HS-27A (cell line): ENCODE results near the gene NRL.

Experiments
- DNase-seq: peaks from one replicate; pipeline ENCODE4 v3.0.0-alpha.2; 2012; ENCODE audit warnings: low read depth, missing footprints

Gene NRL

DNA sequence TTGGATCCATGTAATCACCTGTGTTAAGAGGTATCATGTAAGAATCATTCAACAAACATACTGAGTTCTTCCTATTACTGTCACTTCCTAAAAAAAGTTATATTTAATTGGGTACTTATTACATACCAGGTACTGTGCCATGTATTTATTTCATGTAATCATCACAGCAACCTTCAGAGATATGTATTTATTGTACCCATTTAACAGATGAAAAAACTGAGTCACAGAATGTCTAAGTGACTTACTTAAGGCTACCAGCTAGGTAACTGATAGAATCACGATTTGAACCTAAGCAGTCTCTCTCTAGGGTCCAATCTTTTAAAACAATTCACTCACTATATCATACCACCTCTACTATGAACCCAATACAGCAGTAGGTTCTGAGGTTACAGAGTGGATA is 29.7 kb upstream of the NRL start:
- no peak for DNase-seq

DNA sequence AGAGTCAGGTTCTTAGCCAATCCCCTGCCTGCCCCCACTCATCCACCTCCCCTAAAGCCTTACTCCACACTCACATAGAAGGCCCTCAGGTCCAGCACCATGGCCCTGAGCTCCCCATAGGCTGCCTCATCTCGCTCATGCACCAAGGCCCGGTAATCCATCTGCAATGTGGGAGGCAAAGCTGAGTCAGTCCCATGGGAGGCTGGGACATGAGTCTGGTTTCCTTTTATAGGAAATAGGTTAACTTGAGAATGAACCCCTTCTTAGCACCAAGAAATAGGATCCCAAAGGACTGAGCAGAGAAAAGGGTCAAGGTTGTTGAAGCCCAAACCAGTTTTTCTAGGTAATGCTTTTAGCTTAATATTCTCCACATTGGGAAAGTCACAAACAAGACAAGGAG is 28.8 kb upstream of the NRL start:
- no peak for DNase-seq

GRCh38 chr14:24141097-24141880 is 26.5 kb upstream of the NRL start, which contains the start of gene EMC9:
Gene EMC9 (minus strand): TSS chr14:24141591. CDS start chr14:24141304, 287 bp downstream.
- DNase-seq, result peak; percentile 95

GRCh38 chr14:24139272-24139934 is 24.7 kb upstream of the NRL start:
- DNase-seq, result no peak

DNA sequence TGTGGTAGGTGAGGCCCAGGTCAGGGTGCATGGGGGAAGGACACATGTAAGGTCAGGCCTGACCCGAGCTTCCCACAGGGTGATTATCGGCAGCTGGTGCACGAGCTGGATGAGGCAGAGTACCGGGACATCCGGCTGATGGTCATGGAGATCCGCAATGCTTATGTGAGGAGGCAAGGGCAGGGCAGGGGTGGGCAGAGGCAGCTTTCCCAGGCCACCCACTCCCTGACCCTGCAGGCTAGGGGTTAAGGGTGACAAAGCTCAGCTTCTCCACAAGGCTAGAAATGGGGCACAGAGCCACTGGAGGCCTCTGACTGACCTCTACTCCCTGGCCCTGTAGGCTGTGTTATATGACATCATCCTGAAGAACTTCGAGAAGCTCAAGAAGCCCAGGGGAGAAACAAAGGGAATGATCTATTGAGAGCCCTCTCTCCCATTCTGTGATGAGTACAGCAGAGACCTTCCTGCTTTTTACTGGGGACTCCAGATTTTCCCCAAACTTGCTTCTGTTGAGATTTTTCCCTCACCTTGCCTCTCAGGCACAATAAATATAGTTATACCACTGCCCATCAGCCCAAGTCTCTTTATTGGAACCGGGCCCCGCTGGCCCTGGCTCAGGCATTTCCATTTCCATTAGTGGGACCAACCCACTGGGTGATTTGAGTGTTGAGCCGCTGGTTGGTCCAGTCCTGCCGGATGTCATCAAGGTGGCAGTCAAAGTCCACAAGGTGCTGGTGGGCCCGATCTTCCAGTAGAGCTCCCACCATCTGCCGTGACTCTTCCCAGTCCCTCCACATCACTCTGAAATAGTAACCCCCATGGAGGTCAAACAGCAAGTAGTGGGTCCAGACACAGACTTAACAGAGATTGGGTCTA is 23.9 kb upstream of the NRL start:
- no peak for DNase-seq

DNA sequence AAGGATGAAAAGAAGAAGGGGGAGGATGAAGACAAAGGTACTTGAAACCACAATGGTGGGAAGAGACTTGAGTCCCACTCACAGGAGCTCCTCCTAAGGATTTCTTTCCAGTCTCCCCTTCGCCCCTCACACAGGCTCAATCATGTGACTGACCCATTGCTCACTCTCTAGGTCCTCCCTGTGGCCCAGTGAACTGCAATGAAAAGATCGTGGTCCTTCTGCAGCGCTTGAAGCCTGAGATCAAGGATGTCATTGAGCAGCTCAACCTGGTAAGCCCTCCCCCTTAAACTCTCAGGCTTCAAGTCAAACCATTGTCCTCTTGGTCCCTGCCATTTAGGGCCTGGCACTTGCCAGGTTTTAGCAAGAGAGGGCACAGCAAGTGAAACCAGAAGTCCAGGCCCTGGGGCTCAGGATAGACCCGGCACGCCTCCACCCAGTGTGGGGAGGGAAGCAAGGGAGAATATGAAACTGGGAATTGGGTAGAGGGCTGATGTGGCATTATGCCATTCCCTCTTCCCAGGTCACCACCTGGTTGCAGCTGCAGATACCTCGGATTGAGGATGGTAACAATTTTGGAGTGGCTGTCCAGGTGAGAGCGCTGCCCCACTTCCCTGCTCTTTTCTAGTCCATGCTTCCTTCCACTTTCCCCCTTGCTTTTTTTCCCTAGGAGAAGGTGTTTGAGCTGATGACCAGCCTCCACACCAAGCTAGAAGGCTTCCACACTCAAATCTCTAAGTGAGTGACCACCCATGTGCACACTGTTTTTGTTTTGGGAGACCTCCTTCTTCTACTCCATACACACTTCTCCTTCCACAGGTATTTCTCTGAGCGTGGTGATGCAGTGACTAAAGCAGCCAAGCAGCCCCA is 23.0 kb upstream of the NRL start:
- no peak for DNase-seq

DNA sequence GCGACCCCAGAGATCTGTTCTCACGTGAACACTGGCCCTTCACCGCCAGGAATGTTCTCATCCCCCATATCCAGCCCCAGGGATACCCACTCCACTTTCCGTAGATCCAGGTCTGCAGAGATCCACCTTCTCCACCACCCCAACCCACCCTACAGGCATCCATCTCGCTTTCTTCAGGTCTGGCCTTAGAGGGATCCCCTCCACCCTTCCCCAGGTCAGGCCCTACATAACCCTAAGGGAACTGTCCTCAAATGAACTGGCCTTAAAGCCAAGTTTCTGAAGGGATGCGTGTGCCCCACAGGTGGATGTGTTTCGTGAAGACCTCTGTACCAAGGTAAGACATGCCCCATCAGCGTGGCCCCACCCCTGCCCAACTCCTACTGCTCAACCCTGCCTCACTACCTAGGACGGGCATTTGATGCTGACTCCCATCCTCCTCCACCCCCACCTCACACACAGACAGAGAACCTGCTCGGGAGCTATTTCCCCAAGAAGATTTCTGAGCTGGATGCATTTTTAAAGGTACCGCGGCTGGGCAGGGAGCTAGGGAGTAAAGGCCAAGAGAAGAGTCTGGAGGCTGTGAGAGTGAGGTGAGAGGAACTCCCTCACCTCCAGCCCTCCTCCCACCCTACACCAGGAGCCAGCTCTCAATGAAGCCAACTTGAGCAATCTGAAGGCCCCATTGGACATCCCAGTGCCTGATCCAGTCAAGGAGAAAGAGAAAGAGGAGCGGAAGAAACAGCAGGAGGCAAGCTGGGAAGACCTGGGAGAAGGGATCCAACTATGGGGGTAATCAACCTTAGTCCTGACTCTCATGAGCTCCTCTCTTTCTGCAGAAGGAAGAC is 22.2 kb upstream of the NRL start:
- no peak for DNase-seq

GRCh38 chr14:24135834-24136683 is 21.3 kb upstream of the NRL start, which contains the start of gene PSME1:
Gene PSME1 (plus strand): TSS chr14:24136194. CDS start chr14:24136263, 69 bp downstream.
- DNase-seq, result peak; percentile 63

- no peak for DNase-seq
Observed at GRCh38 chr14:24135584-24135833, 20.8 kb upstream of the NRL start.

DNA sequence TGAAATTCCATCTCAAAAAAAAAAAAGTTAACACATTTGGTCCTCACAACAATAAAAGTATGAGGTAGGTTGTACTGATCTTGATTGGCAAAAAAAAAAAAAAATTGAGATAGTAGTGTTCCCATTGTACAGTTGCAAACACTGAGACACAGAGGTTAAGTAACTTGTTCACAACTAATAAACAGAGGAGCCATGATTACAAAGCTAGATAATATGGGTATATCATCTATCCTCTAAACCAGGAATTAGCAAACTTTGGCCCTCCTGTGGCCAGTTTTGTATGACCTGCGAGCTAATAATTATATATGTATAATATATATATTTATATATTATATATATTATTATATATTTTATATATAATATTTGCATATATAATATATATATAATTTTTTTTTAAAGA is 19.0 kb upstream of the NRL start:
- DNase-seq, result no peak

DNA sequence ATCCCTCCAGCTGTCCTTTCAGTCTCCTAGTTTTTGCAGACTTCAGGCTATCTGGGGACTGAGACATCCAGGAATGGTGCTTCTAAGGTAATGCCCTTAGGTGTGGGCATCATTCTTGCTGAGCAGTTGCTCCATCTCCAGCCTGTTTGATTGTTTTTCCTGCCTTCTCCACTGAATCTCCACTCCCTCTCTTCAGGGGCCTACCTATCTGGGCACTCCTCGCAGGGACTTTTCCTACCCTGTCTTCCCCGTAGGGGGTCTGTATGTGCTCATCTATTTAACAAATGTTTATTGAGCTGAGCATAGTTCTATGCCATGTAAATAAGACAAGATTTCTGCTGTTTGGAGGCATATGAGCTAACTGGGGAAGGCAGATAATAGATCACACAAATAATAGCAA is 18.2 kb upstream of the NRL start:
- no peak for DNase-seq

DNA sequence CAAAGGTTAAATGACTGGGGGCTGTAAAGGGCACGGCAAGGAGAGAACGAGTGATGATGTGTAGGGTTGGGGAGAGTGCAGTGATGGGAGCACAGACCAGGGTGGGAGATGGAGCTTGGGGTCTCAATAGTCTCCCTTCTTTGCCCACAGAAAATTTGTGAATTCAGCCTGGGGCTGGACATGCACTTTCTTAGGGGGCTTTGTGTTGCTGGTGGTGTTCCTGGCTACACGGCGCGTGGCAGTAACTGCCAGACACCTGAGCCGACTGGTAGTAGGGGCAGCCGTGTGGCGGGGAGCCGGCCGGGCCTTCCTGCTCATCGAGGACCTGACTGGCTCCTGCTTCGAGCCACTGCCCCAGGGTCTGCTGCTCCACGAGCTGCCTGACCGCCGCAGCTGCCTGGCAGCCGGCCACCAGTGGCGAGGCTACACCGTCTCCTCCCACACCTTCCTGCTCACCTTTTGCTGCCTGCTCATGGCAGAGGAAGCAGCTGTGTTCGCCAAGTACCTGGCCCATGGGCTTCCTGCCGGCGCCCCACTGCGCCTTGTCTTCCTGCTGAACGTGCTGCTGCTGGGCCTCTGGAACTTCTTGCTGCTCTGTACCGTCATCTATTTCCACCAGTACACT is 17.4 kb upstream of the NRL start:
- no peak for DNase-seq

- no peak for DNase-seq
Observed at GRCh38 chr14:24131549-24131966, 16.8 kb upstream of the NRL start.

- DNase-seq, result no peak
Observed at GRCh38 chr14:24130717-24131548, 16.2 kb upstream of the NRL start.

GRCh38 chr14:24130380-24130716 is 15.6 kb upstream of the NRL start, which contains the start of gene FITM1:
Gene FITM1 (plus strand): TSS chr14:24130659. CDS start chr14:24131564, 905 bp downstream.
- no peak for DNase-seq

DNA sequence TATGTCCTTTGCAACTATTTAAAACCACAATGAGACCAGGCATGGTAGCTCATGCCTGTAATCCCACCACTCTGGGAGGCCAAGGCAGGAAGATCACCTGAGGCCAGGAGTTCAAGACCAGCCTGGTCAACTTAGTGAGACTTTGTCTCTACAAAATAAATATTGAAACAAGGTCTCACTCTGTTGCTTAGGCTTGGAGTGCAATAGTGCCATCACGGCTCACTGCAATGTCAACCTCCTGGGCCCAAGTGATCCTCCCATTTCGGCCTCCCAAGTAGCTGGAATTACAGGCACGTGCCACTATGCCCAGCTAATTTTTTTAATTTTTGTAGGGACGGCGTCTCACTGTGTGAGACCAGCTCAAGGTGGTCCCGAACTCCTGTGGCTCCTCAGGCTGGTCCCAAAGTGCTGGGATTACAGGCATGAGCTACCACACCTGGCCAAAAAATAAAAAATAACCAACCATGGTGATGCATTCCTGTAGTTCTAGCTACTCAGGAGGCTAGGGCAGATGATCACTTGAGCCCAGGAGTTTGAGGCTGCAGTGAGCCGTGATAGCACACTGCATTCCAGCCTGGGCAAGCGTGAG is 14.8 kb upstream of the NRL start:
- DNase-seq, result no peak

DNA sequence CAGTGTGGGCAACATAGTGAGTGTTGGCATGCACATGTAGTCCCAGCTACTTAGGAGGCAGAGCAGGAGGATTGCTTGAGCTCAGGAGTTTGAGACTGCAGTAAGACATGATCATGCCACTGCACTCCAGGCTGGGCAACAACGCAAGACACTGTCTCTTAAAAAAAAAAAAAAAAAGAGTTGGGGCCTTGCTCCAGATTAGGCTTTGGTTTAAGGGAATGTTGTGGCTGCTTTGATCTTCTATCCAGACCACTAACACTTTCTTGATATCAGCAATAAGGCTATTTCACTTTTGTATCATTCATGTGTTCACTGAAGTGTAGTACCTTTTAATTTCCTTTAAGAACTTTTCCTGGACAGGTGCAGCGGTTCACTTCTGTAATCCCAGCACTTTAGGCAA is 12.9 kb upstream of the NRL start:
- no peak for DNase-seq

- DNase-seq, result no peak
Observed at GRCh38 chr14:24126939-24127338, 12.2 kb upstream of the NRL start.
